OCI-LY1 (cell line): ENCODE data around the gene TRPV2.
"Not testable (repeated sequence)": the region's sequence is repeated elsewhere in the genome, so short reads cannot be mapped to it uniquely, and the experiment has no call there.

Experiments
- H2AFZ ChIP-seq: fragments of 200-600 bp; sonication (generic), shearing (Covaris generic); 2 replicates; pipeline ENCODE4 v1.6.0; 2014; ENCODE audit warnings: antibody characterized with exemption, mild to moderate bottlenecking, low read length
- H3F3A ChIP-seq: fragments of 200-600 bp; sonication (generic), shearing (Covaris generic); 2 replicates; pipeline ENCODE4 v1.6.0; 2014; ENCODE audit warnings: mild to moderate bottlenecking, antibody characterized with exemption, low read length, moderate library complexity; ENCODE audit not compliant: insufficient read depth
- H3K27ac ChIP-seq: fragments of 200-600 bp; sonication (generic); 2 replicates; pipeline ENCODE4 v1.5.1; 2014; ENCODE audit warnings: low read length, mixed run types, mild to moderate bottlenecking, low read depth; ENCODE audit not compliant: poor library complexity, severe bottlenecking
- H3K27me3 ChIP-seq: fragments of 200-600 bp; sonication (generic); 2 replicates; pipeline ENCODE4 v1.6.0; 2014; ENCODE audit warnings: antibody characterized with exemption, mild to moderate bottlenecking, low read length, moderate library complexity; ENCODE audit not compliant: insufficient read depth
- H3K36me3 ChIP-seq: fragments of 200-600 bp; sonication (generic); 2 replicates; pipeline ENCODE4 v1.6.1; 2014; ENCODE audit warnings: mild to moderate bottlenecking, antibody characterized with exemption, low read length, moderate library complexity, mixed read lengths; ENCODE audit not compliant: insufficient read depth
- H3K4me1 ChIP-seq: fragments of 200-600 bp; sonication (generic); 2 replicates; pipeline ENCODE4 v1.5.1; 2014; ENCODE audit warnings: mild to moderate bottlenecking, low read length, moderate library complexity; ENCODE audit not compliant: insufficient read depth, severe bottlenecking
- H3K4me2 ChIP-seq: fragments of 200-600 bp; sonication (generic), shearing (Covaris generic); 2 replicates; pipeline ENCODE4 v1.6.1; 2014; ENCODE audit warnings: low read length
- H3K4me3 ChIP-seq: fragments of 200-600 bp; sonication (generic); 2 replicates; pipeline ENCODE4 v1.5.1; 2014; ENCODE audit warnings: low read length, low read depth, mild to moderate bottlenecking, mixed read lengths; ENCODE audit not compliant: poor library complexity, severe bottlenecking
- H3K79me2 ChIP-seq: fragments of 200-600 bp; shearing (Covaris generic); 2 replicates; pipeline ENCODE4 v1.6.1; 2016; ENCODE audit warnings: mixed run types, low read length, mixed read lengths; ENCODE audit not compliant: insufficient read depth
- H3K9ac ChIP-seq: fragments of 200-600 bp; sonication (generic), shearing (Covaris generic); 2 replicates; pipeline ENCODE4 v1.6.1; 2014; ENCODE audit warnings: mild to moderate bottlenecking, low read length, mixed read lengths
- H3K9me2 ChIP-seq: fragments of 200-600 bp; sonication (generic), shearing (Covaris generic); 2 replicates; pipeline ENCODE4 v1.6.1; 2014; ENCODE audit warnings: low read depth, mild to moderate bottlenecking, low read length, mixed read lengths
- H3K9me3 ChIP-seq: fragments of 200-600 bp; shearing (Covaris generic); 2 replicates; pipeline ENCODE4 v1.6.1; 2014; ENCODE audit warnings: low read length, mixed read lengths
- H4K20me1 ChIP-seq: fragments of 200-600 bp; sonication (generic), shearing (Covaris generic); 2 replicates; pipeline ENCODE4 v1.6.0; 2016; ENCODE audit warnings: mild to moderate bottlenecking, low read length; ENCODE audit not compliant: insufficient read depth
- EZH2 ChIP-seq: fragments of 200-600 bp; sonication (generic), shearing (Covaris generic); IDR thresholded peaks from 2 replicates; pipeline ENCODE4 v1.8.0; 2017; ENCODE audit warnings: borderline replicate concordance, mixed run types, mild to moderate bottlenecking, antibody characterized with exemption, low read length, moderate library complexity, mixed read lengths
- TF ChIP-seq, protein P1 (sequence below): fragments of 200-600 bp; sonication (generic), shearing (Covaris generic); IDR thresholded peaks from 2 replicates; pipeline ENCODE4 v1.5.1; 2017; ENCODE audit warnings: mild to moderate bottlenecking, antibody characterized with exemption, low read length, moderate library complexity, mixed read lengths

Gene TRPV2

DNA sequence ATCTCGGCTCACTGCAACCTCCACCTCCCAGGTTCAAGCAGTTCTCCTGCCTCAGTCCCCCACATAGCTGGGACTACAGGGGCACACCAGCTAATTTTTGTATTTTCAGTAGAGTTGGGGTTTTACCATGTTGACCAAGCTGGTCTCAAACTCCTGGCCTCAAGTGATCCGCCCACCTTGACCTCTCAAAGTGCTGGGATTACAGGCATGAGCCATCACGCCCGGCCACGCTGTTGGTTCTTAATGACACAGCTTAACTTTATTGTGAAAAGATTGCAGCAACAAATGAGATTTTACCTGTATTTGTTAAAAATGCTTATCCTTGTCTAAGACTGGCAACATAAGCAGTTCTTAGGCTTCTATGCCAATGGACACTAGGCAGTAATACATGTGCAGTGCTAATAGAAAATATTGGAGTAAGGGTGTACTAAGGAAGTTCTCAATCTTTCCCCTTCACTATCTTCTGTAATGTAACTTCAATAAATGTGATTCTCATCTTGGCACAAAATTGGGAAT is 31.5 kb upstream of the TRPV2 start:
- H3K79me2 ChIP-seq, result peaks cover 7% of the 10 kb centered on the region
- H3K9ac ChIP-seq, result no peak overlapping the region; the same call in 1 of the 2 replicates
- H3K4me3 ChIP-seq, result peak overlapping the region; percentile 76
- H3K4me1 ChIP-seq, result peaks cover 64% of the 10 kb centered on the region
- H3K27me3 ChIP-seq, result no peaks in the 10 kb centered on the region
- H3K4me2 ChIP-seq, result peak overlapping the region; percentile 60
- no peaks in the 10 kb centered on the region for H4K20me1 ChIP-seq
- peaks cover 26% of the 10 kb centered on the region for H3K36me3 ChIP-seq
- H3F3A ChIP-seq, result peaks cover 7% of the 10 kb centered on the region; the same call in 1 of the 2 replicates
- no peak overlapping the region for H2AFZ ChIP-seq
- no peak for TF ChIP-seq EZH2
- TF ChIP-seq, protein P1, sequence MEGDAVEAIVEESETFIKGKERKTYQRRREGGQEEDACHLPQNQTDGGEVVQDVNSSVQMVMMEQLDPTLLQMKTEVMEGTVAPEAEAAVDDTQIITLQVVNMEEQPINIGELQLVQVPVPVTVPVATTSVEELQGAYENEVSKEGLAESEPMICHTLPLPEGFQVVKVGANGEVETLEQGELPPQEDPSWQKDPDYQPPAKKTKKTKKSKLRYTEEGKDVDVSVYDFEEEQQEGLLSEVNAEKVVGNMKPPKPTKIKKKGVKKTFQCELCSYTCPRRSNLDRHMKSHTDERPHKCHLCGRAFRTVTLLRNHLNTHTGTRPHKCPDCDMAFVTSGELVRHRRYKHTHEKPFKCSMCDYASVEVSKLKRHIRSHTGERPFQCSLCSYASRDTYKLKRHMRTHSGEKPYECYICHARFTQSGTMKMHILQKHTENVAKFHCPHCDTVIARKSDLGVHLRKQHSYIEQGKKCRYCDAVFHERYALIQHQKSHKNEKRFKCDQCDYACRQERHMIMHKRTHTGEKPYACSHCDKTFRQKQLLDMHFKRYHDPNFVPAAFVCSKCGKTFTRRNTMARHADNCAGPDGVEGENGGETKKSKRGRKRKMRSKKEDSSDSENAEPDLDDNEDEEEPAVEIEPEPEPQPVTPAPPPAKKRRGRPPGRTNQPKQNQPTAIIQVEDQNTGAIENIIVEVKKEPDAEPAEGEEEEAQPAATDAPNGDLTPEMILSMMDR, result no peak
- H3K27ac ChIP-seq, result peak overlapping the region; percentile 93
- H3K9me2 ChIP-seq, result no peaks in the 10 kb centered on the region
- no peaks in the 10 kb centered on the region for H3K9me3 ChIP-seq

DNA sequence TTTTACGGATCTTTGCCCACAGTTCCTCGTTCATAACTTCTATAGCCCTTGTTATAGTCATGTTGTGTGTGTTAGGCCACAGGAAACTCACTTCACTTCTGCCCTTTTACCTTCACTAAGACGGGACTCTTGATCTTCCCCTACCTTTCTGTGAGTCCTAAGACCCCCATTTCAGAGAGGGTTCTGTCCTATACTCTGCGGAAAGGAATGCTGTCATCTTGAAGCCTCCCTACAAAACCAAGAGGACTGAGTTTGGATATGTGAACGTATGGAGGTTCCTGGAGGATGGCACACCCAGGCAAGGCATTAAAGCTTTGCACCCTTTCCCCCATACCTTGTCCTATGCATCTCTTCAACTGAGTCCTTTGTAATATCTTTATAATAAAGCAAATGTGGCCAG is 30.8 kb upstream of the TRPV2 start:
- Histone ChIP-seq H3K27me3 (no peaks in the 10 kb centered on the region), H3K9me2 (no peaks in the 10 kb centered on the region), H3K36me3 (peaks cover 26% of the 10 kb centered on the region), H3K9ac (no peak overlapping the region), H3K79me2 (peaks cover 7% of the 10 kb centered on the region), H3F3A (peaks cover 7% of the 10 kb centered on the region; the same call in 1 of the 2 replicates), H3K4me3 (no peak overlapping the region), H3K4me1 (peaks cover 64% of the 10 kb centered on the region), H3K9me3 (no peaks in the 10 kb centered on the region), H2AFZ (no peak overlapping the region), H3K27ac (peak overlapping the region; percentile 93), H3K4me2 (peak overlapping the region; percentile 60), H4K20me1 (no peaks in the 10 kb centered on the region)
- TF ChIP-seq, protein P1, result no peak

DNA sequence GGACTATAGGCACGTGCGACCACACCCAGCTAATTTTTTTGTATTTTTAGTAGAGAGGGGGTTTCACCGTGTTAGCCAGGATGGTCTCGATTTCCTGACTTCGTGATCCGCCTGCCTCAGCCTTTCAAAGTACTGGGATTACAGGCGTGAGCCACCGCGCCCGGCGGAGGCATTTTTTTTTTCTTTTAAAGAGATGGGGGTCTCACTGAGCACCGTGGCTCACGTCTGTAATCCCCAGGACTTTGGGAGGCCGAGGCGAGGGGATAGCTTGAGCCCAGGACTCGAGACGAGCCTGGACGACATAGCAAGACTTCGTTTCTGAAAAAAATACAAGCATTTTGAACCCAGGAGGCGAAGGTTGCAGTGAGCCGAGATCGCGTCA is 29.3 kb upstream of the TRPV2 start:
- H3F3A ChIP-seq, H4K20me1 ChIP-seq, H3K9me3 ChIP-seq, H3K27me3 ChIP-seq, H3K79me2 ChIP-seq, H3K9me2 ChIP-seq: not testable (repeated sequence)
- peaks cover 26% of the 10 kb centered on the region for H3K36me3 ChIP-seq
- peak overlapping the region; percentile 84 for H2AFZ ChIP-seq
- H3K4me2 ChIP-seq, result peak overlapping the region; percentile 61
- peak overlapping the region; percentile 61 for H3K9ac ChIP-seq
- H3K4me1 ChIP-seq, result peaks cover 64% of the 10 kb centered on the region
- H3K4me3 ChIP-seq, result peak overlapping the region; percentile 60
- peak overlapping the region; percentile 93 for H3K27ac ChIP-seq

DNA sequence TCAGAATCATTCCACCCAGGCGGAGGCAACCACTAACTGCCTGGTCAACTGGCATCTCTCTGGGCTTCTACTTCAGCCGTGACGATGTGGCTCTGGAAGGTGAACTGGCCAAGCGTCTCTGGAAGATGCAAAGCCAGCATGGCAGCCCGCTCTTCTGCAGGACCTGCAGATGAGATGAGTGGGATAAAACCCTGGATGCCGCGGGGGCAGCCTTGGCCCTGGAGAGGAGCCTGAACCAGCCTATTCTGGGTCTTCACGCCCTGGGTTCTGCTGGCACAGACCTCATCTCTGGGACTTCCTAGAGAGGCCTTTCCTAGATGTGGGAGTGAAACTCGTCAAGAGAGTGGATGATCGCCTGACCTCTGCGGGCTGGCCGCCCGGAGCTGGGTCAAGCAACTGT is 23.9 kb upstream of the TRPV2 start:
- Histone ChIP-seq H3K4me1 (peaks cover 23% of the 10 kb centered on the region), H3K4me2 (no peak overlapping the region), H3F3A (no peaks in the 10 kb centered on the region), H3K9me2 (no peaks in the 10 kb centered on the region), H3K27me3 (no peaks in the 10 kb centered on the region), H3K4me3 (no peak overlapping the region), H3K27ac (no peak overlapping the region), H3K9ac (no peak overlapping the region), H3K36me3 (no peaks in the 10 kb centered on the region), H4K20me1 (no peaks in the 10 kb centered on the region), H3K79me2 (no peaks in the 10 kb centered on the region), H3K9me3 (no peaks in the 10 kb centered on the region), H2AFZ (no peak overlapping the region)
- TF ChIP-seq, protein P1, result no peak
- TF ChIP-seq EZH2, result no peak

DNA sequence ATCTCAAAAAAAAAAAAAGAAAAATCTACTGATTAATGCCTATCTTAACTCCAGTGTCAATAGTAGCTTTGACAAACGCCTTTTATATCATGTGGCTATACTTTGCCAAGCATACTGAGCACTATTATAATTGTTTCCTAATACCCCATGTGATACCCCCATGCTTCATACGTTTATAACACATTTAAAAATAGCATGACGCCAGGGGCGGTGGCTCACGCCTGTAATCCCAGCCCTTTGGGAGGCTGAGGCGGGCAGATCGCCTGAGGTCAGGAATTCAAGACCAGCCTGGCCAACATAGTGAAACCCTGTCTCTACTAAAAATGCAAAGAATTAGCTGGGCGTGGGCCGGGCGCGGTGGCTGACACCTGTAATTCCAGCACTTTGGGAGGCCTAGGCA is 22.9 kb upstream of the TRPV2 start:
- H3K9me2 ChIP-seq, H3K27me3 ChIP-seq, H2AFZ ChIP-seq, H3K4me3 ChIP-seq, H3F3A ChIP-seq, H4K20me1 ChIP-seq, H3K27ac ChIP-seq, H3K4me2 ChIP-seq, H3K79me2 ChIP-seq, H3K36me3 ChIP-seq, H3K9me3 ChIP-seq, H3K9ac ChIP-seq: not testable (repeated sequence)
- peaks cover 23% of the 10 kb centered on the region for H3K4me1 ChIP-seq
